GM20000 (cell line): Measurements from ENCODE around the gene COL4A2.

Experiments
- DNase-seq: peaks from one replicate; pipeline ENCODE4 v3.0.0; 2012; ENCODE audit warnings: low spot score
- TF ChIP-seq, protein P1 (sequence below): IDR thresholded peaks from 2 replicates; pipeline ENCODE4 v1.5.1; 2012; ENCODE audit warnings: mild to moderate bottlenecking, control low read depth; ENCODE audit errors: extremely low read depth, missing control alignments

The COL4A2 gene

DNA sequence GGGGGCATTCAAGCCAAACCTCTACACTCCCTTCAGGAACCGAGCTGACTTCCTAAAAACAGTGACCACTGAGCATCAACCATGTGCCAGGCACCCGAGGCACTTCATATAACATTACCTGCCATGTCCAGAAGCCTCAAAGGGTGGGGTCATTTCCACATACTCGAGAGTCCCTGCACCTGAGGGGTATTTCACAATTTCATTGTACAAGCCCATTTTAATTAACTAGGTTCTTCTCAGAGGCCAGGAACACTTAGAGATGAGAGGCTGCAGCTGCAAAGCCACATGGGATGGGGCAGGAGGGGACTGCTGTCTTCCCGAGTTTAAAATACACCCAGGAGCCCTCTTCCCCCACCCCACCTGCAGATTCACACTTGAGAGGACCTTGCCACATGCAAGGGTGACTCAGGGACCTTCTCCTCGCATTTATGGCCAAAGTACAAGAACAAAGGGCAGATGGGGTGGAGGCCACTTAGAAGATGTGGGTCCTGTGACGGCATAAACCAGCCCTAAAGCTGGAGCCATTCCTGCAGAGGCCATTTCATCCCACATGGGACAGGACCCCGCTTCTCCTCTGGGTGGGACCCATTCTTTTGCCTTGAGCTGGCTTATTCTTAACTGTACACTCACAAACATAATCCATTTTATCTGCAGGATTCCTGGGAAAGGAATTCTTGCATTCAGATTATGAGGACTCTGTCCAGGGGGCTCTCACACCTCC is 210.6 kb downstream of the COL4A2 start:
- no peak for DNase-seq

DNA sequence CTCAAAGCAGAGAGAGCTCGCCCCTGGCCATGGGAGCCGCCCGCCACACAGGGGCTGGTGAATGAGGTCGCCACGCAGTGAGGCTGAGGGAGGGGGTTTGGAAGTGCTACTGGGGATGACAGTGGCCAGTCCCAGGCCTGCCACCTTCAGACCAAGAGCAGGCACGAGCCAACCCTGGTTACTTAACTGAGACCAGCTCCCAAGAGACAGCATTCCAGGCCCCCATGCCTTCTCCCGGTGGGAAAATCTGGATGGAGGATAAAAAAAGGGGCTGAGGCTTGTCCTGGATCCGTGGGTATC is 211.1 kb downstream of the COL4A2 start:
- TF ChIP-seq, protein P1, sequence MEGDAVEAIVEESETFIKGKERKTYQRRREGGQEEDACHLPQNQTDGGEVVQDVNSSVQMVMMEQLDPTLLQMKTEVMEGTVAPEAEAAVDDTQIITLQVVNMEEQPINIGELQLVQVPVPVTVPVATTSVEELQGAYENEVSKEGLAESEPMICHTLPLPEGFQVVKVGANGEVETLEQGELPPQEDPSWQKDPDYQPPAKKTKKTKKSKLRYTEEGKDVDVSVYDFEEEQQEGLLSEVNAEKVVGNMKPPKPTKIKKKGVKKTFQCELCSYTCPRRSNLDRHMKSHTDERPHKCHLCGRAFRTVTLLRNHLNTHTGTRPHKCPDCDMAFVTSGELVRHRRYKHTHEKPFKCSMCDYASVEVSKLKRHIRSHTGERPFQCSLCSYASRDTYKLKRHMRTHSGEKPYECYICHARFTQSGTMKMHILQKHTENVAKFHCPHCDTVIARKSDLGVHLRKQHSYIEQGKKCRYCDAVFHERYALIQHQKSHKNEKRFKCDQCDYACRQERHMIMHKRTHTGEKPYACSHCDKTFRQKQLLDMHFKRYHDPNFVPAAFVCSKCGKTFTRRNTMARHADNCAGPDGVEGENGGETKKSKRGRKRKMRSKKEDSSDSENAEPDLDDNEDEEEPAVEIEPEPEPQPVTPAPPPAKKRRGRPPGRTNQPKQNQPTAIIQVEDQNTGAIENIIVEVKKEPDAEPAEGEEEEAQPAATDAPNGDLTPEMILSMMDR = no peak
- no peak for DNase-seq

More for the DNA sequence above, 210.6 kb downstream of the COL4A2 start:
- TF ChIP-seq, protein P1 = no peak

DNA sequence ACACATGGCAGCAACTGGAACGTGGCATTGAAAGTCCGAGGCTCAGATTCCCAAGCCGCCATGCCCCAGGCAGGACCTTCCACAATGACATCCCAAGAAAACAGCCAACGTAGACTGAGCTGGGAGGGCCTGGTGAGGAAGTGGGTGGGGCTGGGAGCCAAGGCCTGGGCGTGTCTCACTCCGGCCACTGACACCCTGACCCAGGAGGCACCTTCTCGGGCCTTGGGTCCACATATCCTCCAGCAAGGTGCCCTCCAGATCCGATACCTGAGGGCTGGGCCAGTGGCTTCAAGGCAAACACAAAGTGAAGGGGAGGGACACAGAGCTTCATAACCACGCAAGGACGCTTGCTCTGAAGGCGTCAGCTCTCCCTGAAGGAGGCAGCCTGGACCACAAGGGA is 211.5 kb downstream of the COL4A2 start:
- no peak for DNase-seq
- TF ChIP-seq, protein P1 = no peak

DNA sequence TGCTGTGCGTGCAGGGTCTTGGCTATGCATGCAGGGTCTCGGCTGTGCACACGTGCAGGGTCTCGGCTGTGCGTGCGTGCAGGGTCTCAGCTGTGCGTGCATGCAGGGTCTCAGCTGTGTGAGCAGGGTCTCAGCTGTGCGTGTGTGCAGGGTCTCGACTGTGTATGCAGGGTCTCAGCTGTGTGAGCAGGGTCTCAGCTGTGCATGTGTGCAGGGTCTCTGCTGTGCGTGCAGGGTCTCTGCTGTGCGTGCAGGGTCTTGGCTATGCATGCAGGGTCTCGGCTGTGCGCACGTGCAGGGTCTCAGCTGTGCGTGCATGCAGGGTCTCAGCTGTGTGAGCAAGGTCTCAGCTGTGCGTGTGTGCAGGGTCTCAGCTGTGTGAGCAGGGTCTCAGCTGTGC is 212.0 kb downstream of the COL4A2 start:
- DNase-seq = no peak

DNA sequence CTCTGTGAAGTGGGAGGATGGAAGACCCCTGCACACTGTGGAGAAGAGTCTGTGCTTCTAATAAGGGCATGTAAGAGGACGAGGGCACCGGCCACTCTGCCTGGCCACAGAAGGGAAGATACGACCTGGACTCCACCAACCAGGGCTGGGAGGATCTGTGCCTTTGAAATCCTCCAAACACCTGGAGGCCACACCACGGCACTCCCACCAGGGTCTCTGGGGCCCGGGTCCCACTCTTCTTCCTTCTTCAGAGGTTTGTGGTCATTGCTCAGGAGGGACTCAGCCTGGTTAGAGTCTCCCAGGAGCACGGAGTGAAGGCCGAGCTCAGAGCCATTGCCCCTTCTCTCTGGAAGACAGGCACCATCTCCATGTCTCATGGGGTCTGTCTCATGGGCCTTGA is 212.4 kb downstream of the COL4A2 start:
- DNase-seq = no peak
- TF ChIP-seq, protein P1 = no peak

More for the DNA sequence above, 212.0 kb downstream of the COL4A2 start:
- TF ChIP-seq, protein P1 = no peak

DNA sequence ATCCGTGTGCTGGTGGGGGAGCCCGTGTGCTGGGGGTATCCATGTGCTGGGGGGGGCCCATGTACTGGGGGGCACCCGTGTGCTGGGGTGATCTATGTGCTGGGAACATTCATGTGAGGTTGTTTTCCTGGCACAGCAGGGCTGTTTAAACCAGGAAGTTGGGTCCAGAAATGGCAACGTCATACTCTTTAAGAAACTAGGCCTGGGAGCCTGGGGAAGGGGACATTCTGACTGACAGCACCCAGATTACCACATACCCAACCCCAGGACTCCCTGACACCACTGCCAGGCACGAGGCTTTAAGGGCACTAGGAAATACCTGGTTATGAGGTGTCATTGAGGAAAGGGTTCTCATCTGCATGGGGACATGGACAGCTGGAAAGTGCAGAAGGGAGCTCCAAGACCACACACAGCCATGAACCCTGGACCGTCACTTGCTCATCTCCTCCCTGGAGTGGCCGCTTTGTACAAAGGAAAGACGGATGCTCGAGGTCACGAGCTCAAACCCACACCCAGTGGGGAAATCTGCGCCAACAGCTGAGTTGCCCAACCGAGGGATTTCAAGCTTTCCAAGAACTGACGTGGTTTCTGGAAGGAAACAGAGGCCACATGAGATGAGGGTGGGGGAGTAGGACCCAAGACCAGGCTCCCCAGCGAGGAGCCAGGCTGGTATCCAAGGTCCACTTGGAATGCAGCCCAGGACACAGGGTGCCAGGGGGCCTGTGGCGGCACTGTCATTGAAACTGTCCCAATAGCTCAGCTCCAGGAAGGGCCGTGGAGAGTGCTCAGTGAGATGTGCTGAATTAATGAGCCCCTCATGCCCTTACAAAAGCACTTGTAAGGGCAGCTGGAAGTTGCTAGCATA is 213.6 kb downstream of the COL4A2 start:
- TF ChIP-seq, protein P1 = no peak
- no peak for DNase-seq

DNA sequence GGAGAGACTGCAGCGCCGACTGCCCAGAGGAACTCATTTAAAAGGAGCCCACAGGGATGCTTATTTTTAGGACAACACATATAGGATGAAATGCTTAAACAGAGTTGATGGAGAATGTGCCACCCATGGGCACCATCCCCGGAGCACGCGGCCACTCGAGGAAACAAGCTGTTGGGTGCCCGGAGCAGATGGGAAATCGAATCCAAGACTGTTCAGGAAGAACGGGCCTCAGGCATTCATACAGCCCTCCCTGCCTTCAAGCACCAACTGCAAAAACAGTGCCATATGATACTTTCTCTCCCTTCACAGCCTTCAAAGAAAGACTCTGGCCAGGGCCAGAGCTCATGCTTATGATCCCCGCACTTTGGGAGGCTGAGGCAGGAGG is 214.2 kb downstream of the COL4A2 start:
- no peak for DNase-seq
- TF ChIP-seq, protein P1 = no peak
